ENCODE data around the gene SAP30BP.

SAP30BP gene

DNA sequence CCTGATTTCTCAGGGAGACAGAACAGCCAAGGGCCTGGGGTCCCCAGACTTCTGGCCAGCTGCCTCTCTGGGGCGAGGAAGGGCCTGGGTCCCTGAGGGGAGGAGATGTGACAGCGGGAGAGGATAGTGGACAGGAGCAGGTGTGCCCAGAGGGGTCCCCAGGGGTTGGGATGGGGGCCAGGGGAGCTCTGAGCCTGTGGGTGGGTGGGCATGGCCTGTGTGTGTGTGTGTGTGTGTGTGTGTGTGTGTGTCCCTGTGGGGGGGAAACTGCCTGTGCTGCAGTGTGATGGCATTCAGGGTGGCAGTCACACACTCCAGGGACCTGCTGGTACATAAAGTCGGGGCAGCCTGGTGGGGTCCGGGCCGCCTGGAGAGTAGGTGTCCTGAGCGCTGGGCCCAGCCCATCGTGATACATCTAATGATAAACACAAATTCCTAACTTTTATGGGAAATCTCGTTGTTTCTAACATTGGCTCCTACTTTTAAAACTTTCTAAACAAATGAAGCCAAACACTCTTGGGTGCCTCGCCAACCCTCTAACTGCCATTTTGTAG is 55.5 kb downstream of the SAP30BP start:
- no peak for DNase-seq

DNA sequence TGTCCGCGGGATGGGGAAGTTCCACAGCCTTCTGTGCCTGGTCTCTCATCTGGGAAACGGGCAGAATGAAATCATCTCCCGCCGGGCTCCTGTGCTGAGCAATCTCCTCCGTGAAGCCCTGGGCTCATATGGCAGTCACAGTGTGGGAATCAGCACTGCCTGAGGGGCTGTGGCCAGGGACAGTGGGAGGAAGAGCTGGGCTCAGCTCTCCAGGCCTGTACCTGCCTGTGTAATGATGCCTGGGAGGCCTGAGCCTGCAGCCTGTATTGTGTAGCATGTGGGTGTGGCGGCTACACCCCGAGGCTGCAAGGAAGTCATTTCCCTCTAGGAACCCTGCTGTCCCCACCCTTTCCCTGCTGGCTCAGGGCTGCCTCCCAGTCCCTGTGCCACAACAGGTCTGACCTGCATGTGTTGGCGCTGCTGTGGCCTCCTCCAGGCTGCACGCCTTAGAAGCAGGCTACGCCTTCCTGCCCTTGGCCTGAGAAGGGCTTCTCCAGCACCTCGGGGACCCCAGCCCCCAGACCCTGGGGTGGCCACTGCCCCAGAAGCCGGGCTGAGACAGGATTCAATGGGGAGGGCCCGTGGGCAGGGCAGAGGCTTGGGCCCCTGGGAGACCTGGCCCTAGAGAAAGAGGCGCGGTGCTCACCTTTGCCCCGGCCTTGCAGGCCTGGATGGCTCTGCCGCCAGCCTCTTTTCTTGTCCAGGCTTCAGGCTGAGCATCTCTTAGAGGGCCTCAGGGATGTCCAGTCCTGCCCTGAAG is 56.2 kb downstream of the SAP30BP start:
- DNase-seq, result no peak

DNA sequence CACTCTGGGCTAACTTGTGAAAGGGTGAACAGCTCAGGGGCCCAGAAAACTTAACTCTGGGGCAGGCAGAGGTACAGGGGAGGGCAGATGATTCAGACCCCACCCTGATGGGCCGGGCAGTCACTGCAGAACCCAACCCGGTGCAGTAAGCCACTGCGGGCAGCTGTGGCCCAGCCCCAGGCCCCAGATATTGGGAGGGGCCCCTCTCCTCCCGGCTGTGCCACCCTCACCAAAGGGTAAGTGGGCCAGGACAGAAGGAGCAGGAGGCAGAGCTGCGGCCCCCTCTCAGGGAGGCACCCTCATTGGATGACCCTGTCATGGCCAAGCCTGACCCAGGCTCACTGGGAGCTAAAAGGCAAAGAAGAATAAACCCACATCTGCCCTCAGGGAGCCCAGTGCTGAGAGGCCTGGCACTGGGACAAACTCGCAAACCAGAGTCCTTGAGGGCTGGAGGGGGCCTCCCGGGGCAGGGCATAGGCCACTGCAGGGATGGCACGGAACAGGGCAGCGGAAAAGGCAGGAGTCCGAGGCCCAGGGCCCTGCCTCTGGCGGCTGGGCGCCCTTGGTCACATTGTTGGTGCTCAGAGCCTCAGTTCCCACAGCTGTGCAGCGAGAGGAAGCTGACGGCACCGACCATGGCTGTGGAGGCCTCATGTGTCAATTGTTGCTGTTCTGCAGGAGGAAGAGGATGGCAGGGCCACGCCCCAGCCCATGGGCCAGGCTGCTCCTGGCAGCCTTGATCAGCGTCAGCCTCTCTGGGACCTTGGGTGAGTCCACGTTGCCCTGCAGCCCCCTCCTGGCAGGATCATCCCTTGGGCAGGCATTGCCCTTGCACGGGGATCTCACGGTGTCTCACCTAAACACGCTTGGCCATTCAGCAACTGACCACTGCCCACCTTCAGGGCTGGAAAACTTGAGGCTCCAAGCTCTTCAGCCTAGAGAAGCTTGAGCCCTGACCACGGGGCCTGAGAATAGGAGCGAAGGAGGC is 57.2 kb downstream of the SAP30BP start:
- no peak for DNase-seq

DNA sequence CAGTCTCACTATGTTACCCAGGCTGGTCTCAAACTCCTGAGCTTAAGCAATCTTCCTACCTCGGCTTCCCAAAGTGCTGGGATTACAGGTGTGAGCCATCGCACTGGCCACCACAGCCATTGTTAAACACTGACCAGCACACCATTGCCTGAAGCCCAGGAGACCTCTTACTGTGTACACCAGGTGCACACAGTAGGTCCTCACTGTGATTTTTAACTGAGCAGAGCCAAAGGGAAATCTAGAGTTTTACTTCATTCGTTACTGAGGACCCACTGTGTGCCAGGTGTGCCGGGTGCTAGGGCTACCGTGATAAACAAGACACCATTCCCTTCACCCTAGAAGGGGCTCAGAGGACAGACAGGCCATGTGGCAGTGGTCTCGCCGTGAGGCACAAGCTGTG is 58.4 kb downstream of the SAP30BP start:
- no peak for DNase-seq

- no peak for DNase-seq
These were observed 60.3 kb downstream of the SAP30BP start for GRCh38 chr17:75727391-75727790.

DNA sequence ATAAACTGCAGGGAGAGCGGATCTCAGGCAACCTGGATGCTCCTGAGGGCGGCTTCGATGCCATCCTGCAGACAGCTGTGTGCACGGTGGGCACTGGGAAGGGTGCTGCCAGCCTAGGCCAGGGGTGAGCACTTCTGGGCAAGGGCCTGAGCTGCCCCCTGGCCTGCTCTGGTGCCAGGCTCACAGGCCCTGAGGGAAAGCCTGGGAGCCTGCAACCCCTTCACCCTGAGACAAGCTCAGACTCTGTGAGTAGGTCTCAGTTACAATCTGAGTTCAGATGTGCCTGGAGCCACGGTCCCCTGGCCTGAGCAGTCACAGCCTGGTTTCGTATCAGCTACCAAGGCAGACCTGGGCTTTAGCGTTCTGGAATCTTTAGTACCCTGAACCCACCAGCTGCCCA is 62.2 kb downstream of the SAP30BP start:
- DNase-seq, result no peak

- no peak for DNase-seq
These were observed 62.9 kb downstream of the SAP30BP start for GRCh38 chr17:75730065-75730464.

DNA sequence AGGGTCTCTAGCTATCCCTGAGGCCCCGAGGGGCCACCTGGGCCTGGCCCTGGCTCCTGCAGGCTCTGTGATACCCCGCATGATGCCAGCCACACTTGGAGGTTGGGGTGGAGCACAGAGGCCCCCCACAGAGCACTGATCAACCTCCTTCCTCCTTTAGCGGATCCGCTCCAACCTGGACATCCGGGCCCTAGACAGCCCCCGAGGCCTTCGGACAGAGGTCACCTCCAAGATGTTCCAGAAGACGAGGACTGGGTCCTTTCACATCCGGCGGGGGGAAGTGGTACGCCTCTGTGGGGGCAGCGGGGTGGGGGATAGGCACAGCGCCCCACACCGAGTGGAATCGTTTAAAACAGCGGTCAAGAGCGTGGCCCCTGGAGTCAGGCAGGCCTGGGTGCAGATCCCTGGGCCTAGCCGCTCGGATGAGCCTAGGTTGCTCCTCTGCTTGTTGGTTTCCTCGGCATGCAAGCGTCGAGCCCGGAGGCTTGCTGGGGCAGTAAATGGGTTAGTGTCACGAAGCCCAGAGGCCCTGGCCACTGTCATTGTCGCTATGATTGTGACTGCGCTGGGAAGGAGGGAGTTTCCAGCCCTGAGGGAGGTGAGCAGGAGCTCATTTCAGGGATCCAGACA is 64.1 kb downstream of the SAP30BP start:
- DNase-seq, result no peak

DNA sequence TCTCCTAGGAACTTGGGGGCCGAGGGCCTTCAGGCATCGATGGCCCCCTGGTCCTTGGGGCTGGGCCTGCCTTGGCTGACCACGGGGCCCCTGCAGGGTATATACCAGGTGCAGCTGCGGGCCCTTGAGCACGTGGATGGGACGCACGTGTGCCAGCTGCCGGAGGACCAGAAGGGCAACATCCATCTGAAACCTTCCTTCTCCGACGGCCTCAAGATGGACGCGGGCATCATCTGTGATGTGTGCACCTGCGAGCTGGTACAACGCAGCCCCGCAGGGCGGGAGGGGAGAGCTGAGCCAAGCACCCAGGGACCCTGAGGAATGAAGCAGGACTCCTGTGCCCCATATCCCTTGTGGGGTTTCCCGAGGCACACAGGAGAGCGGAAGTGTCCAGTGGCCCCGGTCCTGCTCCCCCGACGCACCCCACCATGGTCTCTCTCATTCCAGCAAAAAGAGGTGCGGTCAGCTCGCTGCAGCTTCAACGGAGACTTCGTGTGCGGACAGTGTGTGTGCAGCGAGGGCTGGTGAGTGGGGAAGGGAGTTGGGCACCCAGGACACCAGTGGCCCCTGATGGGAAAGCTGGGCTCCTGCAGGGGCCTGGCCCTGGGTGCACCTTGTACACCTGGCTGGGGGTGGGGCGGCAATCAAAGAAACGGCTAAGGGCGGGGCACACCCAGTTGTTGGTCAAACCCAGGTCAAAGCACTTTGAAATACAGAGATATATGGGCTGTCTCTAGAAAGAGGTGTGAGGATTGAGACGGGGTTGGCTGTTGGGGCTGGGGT is 64.8 kb downstream of the SAP30BP start:
- DNase-seq, result no peak

GRCh38 chr17:75733471-75733870 is 66.3 kb downstream of the SAP30BP start:
- DNase-seq, result no peak

DNA sequence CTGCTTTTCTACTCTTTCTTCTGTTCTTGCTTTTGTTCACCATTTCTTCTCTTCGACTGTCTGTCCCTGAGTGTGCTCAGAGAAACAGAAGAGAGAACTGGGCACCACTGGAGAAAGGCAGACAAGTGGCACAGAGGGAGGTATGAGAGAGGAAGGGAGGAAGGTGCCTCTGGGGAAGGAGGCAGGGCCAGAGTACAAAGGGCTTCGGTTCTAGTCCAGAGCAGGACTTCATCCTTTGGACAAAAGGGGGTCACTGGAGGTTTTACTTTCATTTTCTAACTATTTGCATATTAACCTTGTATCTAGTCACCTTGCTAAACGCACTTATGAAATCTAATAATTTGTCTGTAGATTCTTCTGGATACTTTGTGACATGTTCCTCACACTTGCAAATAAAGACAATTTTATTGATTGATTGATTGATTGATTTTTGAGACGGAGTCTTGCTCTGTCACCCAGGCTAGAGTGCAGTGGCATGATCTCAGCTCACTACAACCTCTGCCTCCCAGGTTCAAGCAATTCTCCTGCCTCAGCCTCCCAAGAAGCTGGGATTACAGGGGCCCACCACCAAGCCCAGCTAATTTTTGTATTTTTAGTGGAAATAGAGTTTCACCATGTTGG is 67.6 kb downstream of the SAP30BP start:
- no peak for DNase-seq

- no peak for DNase-seq
These were observed 69.2 kb downstream of the SAP30BP start for GRCh38 chr17:75736173-75736835.

DNA sequence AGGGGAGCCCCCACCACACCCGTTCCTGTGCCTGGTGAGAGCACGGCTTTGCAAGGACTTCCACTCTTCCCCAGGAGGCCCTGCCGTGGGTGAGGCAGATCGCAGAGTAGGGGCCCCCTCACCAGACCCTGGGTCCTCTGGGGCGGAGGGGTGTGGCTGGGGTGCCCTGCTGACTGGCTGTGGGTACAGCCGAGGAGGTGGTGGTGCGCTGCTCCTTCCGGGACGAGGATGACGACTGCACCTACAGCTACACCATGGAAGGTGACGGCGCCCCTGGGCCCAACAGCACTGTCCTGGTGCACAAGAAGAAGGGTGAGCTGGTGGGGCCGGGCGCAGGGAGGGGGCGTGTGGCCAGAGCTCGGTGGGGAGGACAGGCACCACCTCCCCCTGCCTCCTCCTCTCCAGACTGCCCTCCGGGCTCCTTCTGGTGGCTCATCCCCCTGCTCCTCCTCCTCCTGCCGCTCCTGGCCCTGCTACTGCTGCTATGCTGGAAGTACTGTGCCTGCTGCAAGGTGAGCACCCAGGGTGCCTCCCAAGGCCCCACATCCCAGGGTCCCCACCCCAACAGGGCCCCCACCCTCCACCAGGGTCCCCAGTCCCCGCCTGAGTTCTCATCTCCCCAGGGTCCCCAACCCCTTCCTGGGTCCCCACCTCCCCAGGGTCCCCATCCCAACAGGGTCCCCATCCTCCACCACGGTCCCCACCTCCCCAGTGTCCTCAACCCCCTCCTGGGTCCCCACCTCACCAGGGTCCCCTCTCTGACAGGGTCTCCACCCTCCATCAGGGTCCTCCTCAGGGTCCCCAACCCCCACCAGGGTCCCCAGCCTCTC is 70.2 kb downstream of the SAP30BP start:
- no peak for DNase-seq

GRCh38 chr17:75738218-75738802 is 71.2 kb downstream of the SAP30BP start:
- DNase-seq, result peak; percentile 37

- DNase-seq, result no peak
These were observed 72.0 kb downstream of the SAP30BP start for GRCh38 chr17:75739174-75739573.

DNA sequence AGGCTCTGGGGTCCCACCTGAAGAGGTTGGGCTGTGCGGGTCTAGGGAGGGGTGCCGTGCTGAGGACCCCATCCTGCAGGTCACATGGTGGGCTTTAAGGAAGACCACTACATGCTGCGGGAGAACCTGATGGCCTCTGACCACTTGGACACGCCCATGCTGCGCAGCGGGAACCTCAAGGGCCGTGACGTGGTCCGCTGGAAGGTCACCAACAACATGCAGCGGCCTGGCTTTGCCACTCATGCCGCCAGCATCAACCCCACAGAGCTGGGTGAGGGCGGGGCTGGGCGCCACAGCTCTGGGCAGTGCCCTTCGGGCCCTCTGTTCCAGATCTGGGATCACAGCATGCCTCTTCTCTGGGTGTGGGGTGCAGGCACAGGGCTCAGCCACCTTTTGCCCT is 72.7 kb downstream of the SAP30BP start:
- no peak for DNase-seq

DNA sequence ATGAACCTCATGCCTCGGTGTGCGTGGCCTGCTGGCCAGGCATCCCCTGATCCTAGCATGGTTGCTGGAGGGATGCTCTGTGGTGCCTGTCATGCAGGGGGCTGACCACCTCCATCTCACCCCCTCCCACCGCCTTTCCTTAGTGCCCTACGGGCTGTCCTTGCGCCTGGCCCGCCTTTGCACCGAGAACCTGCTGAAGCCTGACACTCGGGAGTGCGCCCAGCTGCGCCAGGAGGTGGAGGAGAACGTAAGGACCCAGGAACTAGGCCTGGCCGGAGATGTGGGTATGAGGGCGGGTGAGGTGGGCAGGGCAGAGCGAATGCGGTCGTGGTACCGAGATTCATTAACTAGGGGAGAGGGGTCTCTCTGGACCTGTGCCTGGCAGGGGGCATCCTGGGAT is 73.1 kb downstream of the SAP30BP start:
- DNase-seq, result no peak

DNA sequence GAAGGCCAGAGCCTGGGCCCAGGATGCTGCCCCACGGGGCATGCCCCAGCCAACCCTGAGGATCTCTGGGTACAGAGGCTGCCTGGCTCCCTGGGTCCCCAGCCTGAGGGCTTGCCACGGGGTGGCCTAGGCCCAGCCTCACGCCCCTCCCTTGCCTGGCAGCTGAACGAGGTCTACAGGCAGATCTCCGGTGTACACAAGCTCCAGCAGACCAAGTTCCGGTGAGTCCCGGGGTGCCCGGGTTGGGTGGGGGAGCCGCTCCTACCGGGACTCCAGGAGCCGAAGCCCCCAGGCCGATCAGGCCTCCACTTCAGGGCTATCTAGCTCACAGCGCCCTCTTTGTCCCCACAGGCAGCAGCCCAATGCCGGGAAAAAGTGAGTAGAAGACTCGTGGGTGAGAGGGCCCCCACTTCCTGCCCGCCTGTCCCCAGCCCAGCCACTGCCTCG is 73.5 kb downstream of the SAP30BP start:
- DNase-seq, result no peak

DNA sequence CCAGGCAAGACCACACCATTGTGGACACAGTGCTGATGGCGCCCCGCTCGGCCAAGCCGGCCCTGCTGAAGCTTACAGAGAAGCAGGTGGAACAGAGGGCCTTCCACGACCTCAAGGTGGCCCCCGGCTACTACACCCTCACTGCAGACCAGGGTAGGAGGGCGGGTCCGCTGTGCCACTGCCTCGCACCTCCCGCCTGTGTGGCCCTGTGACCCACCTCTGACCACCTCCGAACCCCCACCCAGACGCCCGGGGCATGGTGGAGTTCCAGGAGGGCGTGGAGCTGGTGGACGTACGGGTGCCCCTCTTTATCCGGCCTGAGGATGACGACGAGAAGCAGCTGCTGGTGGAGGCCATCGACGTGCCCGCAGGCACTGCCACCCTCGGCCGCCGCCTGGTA is 75.2 kb downstream of the SAP30BP start:
- no peak for DNase-seq

- no peak for DNase-seq
These were observed 76.6 kb downstream of the SAP30BP start for GRCh38 chr17:75743625-75744206.

Data from SIG-M5 (cell line).